NCI-H2196 treated with DMSO at 0.1 percent for 48 hours (cell line): ENCODE results near the gene ATP4A.
"Not testable (repeated sequence)": the region's sequence is repeated elsewhere in the genome, so short reads cannot be mapped to it uniquely, and the experiment has no call there.

Source experiments
- DNase-seq: peaks from one replicate; lab custom pipeline; 2025; ENCODE audit not compliant: unreplicated experiment; lab: John Stamatoyannopoulos, UW

The ATP4A gene

GRCh38 chr19:35563207-35563829, at the start of gene ATP4A:
ATP4A (minus strand) TSS chr19:35563658; CDS start chr19:35563629, 29 bp downstream.
- DNase-seq, result no peak

GRCh38 chr19:35612559-35613321, 49.3 kb upstream of the ATP4A start, which contains the start of gene HAUS5:
HAUS5 (plus strand) TSS chr19:35612735; CDS start chr19:35612795, 60 bp downstream.
- DNase-seq, result peak; percentile 85

- no peak for DNase-seq
Measured at GRCh38 chr19:35612224-35612558, 48.7 kb upstream of the ATP4A start.

GRCh38 chr19:35609851-35610353, 46.4 kb upstream of the ATP4A start:
- DNase-seq, result no peak

GRCh38 chr19:35608251-35608650, 44.8 kb upstream of the ATP4A start:
- no peak for DNase-seq

- DNase-seq, result no peak
Measured at GRCh38 chr19:35607661-35608060, 44.2 kb upstream of the ATP4A start.

- not testable (repeated sequence) for DNase-seq
Measured at GRCh38 chr19:35607170-35607569, 43.7 kb upstream of the ATP4A start.

- not testable (repeated sequence) for DNase-seq
Measured at GRCh38 chr19:35604436-35604835, 41.0 kb upstream of the ATP4A start.

- DNase-seq, result no peak
Measured at GRCh38 chr19:35601971-35602370, 38.5 kb upstream of the ATP4A start.

- DNase-seq, result no peak
Measured at GRCh38 chr19:35596366-35596999, 33.0 kb upstream of the ATP4A start.

GRCh38 chr19:35595928-35596327, 32.5 kb upstream of the ATP4A start:
- DNase-seq, result no peak

- DNase-seq, result not testable (repeated sequence)
Measured at GRCh38 chr19:35595026-35595425, 31.6 kb upstream of the ATP4A start.

GRCh38 chr19:35592226-35592625, 28.8 kb upstream of the ATP4A start:
- DNase-seq, result no peak

- DNase-seq, result no peak
Measured at GRCh38 chr19:35590875-35591274, 27.4 kb upstream of the ATP4A start.

- DNase-seq, result no peak
Measured at GRCh38 chr19:35587321-35587720, 23.9 kb upstream of the ATP4A start.

GRCh38 chr19:35585848-35586247, 22.4 kb upstream of the ATP4A start, which contains the start of gene PMIS2:
PMIS2 (plus strand) TSS chr19:35586173; CDS start chr19:35586260, 87 bp downstream.
- no peak for DNase-seq

GRCh38 chr19:35582760-35583159, 19.3 kb upstream of the ATP4A start:
- DNase-seq, result no peak

GRCh38 chr19:35578707-35579106, 15.2 kb upstream of the ATP4A start:
- no peak for DNase-seq

GRCh38 chr19:35577918-35578317, 14.5 kb upstream of the ATP4A start:
- no peak for DNase-seq

GRCh38 chr19:35571406-35571965, 8.0 kb upstream of the ATP4A start:
- DNase-seq, result no peak

GRCh38 chr19:35569281-35569781, 5.9 kb upstream of the ATP4A start:
- DNase-seq, result no peak
